Measurements from ENCODE around the gene LPCAT3. TPM values are rescaled to one million over a fixed set of nuclear protein-coding genes. Genes with fewer than 3 reads are reported as not detected.

The LPCAT3 gene
- total and polyA plus RNA-seq, 2 of the 13 experiments (the other 11 are each of a cell fraction or from before 2014, with no cell fraction given): 44.5 to 64.3 TPM

DNA sequence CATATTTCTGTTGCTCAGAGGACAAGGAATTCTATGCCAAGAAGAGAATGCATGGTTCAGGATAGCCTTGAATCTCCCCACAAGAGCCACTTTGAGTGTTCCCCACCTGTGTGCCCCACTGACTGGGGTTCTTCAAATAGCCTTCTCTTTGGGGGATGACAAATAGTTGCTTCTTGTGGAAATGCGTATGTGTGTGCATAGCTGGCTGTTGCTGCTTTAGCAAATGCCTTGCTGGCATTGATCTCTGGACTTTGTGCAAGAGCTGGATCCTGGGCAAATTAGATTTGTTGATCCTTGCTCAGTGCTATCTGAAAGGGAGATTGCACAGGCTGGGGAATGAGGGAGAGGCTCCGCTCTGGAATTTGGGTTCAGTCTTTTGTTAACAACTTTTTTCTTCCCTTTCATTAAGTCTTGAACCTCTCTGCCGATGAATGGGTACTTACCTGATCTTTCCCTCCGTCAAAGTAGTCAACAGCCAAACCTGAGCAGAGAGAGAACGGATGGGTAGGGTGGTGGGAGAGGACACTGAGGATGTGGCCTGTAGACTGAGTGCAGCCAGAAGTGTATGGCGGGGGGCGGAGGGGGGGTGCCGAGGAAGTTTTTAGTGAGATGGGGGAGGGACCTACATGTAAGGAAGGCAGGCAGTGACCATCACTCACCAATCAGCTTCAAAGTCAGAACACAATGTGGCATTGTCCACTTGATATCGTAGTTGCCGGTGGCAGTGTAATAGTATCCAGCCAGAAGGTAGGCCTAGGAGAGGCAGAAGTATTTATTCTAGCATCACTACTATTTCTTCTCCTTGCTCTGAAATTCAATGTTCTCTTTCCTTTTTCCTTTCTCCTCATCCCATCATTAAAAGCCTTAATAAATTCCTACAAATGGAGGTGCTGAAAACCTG lies 36.9 kb downstream of the LPCAT3 start (continued):
- TF ChIP-seq, protein P1, sequence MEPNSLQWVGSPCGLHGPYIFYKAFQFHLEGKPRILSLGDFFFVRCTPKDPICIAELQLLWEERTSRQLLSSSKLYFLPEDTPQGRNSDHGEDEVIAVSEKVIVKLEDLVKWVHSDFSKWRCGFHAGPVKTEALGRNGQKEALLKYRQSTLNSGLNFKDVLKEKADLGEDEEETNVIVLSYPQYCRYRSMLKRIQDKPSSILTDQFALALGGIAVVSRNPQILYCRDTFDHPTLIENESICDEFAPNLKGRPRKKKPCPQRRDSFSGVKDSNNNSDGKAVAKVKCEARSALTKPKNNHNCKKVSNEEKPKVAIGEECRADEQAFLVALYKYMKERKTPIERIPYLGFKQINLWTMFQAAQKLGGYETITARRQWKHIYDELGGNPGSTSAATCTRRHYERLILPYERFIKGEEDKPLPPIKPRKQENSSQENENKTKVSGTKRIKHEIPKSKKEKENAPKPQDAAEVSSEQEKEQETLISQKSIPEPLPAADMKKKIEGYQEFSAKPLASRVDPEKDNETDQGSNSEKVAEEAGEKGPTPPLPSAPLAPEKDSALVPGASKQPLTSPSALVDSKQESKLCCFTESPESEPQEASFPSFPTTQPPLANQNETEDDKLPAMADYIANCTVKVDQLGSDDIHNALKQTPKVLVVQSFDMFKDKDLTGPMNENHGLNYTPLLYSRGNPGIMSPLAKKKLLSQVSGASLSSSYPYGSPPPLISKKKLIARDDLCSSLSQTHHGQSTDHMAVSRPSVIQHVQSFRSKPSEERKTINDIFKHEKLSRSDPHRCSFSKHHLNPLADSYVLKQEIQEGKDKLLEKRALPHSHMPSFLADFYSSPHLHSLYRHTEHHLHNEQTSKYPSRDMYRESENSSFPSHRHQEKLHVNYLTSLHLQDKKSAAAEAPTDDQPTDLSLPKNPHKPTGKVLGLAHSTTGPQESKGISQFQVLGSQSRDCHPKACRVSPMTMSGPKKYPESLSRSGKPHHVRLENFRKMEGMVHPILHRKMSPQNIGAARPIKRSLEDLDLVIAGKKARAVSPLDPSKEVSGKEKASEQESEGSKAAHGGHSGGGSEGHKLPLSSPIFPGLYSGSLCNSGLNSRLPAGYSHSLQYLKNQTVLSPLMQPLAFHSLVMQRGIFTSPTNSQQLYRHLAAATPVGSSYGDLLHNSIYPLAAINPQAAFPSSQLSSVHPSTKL (CRISPR knock-in tag; IDR thresholded peaks at IDR 0.05): peak; percentile 83
- TF ChIP-seq KLF13 (CRISPR knock-in tag; IDR thresholded peaks at IDR 0.05) (no peak), JUNB (CRISPR knock-in tag; IDR thresholded peaks at IDR 0.05; ENCODE audit: borderline replicate concordance) (no peak), ZNF549 (CRISPR knock-in tag; IDR thresholded peaks at IDR 0.05) (no peak), HCFC1 (IDR thresholded peaks at IDR 0.05; ENCODE audit: low read depth, low read length) (no peak), ZNF430 (CRISPR knock-in tag; IDR thresholded peaks at IDR 0.05) (no peak), RCOR2 (CRISPR knock-in tag; IDR thresholded peaks at IDR 0.05) (peak; percentile 41; the same call in 1 of the 2 replicates), NAIF1 (CRISPR knock-in tag; IDR thresholded peaks at IDR 0.05; ENCODE audit: borderline replicate concordance) (no peak), ZNF7 (CRISPR knock-in tag; IDR thresholded peaks at IDR 0.05) (no peak), ZNF30 (CRISPR knock-in tag; IDR thresholded peaks at IDR 0.05) (no peak), ZNF496 (CRISPR knock-in tag; IDR thresholded peaks at IDR 0.05; ENCODE audit: insufficient replicate concordance) (no peak)
- TF ChIP-seq, protein P2, sequence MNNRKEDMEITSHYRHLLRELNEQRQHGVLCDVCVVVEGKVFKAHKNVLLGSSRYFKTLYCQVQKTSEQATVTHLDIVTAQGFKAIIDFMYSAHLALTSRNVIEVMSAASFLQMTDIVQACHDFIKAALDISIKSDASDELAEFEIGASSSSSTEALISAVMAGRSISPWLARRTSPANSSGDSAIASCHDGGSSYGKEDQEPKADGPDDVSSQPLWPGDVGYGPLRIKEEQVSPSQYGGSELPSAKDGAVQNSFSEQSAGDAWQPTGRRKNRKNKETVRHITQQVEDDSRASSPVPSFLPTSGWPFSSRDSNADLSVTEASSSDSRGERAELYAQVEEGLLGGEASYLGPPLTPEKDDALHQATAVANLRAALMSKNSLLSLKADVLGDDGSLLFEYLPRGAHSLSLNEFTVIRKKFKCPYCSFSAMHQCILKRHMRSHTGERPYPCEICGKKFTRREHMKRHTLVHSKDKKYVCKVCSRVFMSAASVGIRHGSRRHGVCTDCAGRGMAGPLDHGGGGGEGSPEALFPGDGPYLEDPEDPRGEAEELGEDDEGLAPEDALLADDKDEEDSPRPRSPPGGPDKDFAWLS (CRISPR knock-in tag; IDR thresholded peaks at IDR 0.05; ENCODE audit: borderline replicate concordance): no peak
- TF ChIP-seq, protein P3, sequence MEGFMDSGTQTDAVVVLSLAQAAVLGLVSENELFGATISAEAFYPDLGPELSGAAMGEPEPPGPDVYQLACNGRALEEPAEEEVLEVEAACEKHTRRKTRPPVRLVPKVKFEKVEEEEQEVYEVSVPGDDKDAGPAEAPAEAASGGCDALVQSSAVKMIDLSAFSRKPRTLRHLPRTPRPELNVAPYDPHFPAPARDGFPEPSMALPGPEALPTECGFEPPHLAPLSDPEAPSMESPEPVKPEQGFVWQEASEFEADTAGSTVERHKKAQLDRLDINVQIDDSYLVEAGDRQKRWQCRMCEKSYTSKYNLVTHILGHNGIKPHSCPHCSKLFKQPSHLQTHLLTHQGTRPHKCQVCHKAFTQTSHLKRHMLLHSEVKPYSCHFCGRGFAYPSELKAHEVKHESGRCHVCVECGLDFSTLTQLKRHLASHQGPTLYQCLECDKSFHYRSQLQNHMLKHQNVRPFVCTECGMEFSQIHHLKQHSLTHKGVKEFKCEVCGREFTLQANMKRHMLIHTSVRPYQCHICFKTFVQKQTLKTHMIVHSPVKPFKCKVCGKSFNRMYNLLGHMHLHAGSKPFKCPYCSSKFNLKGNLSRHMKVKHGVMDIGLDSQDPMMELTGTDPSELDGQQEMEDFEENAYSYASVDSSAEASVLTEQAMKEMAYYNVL (CRISPR knock-in tag; IDR thresholded peaks at IDR 0.05; ENCODE audit: borderline replicate concordance): peak; percentile 68; the same call in 1 of the 2 replicates
- TF ChIP-seq, protein P4, sequence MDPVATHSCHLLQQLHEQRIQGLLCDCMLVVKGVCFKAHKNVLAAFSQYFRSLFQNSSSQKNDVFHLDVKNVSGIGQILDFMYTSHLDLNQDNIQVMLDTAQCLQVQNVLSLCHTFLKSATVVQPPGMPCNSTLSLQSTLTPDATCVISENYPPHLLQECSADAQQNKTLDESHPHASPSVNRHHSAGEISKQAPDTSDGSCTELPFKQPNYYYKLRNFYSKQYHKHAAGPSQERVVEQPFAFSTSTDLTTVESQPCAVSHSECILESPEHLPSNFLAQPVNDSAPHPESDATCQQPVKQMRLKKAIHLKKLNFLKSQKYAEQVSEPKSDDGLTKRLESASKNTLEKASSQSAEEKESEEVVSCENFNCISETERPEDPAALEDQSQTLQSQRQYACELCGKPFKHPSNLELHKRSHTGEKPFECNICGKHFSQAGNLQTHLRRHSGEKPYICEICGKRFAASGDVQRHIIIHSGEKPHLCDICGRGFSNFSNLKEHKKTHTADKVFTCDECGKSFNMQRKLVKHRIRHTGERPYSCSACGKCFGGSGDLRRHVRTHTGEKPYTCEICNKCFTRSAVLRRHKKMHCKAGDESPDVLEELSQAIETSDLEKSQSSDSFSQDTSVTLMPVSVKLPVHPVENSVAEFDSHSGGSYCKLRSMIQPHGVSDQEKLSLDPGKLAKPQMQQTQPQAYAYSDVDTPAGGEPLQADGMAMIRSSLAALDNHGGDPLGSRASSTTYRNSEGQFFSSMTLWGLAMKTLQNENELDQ (CRISPR knock-in tag; IDR thresholded peaks at IDR 0.05; ENCODE audit: borderline replicate concordance): no peak
- TF ChIP-seq, protein P5, sequence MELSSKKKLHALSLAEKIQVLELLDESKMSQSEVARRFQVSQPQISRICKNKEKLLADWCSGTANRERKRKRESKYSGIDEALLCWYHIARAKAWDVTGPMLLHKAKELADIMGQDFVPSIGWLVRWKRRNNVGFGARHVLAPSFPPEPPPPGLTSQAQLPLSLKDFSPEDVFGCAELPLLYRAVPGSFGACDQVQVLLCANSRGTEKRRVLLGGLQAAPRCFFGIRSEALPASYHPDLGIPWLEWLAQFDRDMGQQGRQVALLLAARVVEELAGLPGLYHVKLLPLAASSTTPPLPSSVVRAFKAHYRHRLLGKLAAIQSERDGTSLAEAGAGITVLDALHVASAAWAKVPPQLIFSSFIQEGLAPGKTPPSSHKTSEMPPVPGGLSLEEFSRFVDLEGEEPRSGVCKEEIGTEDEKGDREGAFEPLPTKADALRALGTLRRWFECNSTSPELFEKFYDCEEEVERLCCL (CRISPR knock-in tag; IDR thresholded peaks at IDR 0.05; ENCODE audit: borderline replicate concordance): no peak
- TF ChIP-seq, protein P6, sequence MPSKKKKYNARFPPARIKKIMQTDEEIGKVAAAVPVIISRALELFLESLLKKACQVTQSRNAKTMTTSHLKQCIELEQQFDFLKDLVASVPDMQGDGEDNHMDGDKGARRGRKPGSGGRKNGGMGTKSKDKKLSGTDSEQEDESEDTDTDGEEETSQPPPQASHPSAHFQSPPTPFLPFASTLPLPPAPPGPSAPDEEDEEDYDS (CRISPR knock-in tag; IDR thresholded peaks at IDR 0.05): peak; percentile 13

Data from HepG2 (cell line).